NCI-H146 (cell line): Measurements from ENCODE around the gene ZNF195.
"Not testable (repeated sequence)": the region's sequence is repeated elsewhere in the genome, so short reads cannot be mapped to it uniquely, and the experiment has no call there.

ENCODE experiments used
- DNase-seq: peaks from one replicate; lab custom pipeline; 2025; lab: John Stamatoyannopoulos, UW

Gene ZNF195

DNA sequence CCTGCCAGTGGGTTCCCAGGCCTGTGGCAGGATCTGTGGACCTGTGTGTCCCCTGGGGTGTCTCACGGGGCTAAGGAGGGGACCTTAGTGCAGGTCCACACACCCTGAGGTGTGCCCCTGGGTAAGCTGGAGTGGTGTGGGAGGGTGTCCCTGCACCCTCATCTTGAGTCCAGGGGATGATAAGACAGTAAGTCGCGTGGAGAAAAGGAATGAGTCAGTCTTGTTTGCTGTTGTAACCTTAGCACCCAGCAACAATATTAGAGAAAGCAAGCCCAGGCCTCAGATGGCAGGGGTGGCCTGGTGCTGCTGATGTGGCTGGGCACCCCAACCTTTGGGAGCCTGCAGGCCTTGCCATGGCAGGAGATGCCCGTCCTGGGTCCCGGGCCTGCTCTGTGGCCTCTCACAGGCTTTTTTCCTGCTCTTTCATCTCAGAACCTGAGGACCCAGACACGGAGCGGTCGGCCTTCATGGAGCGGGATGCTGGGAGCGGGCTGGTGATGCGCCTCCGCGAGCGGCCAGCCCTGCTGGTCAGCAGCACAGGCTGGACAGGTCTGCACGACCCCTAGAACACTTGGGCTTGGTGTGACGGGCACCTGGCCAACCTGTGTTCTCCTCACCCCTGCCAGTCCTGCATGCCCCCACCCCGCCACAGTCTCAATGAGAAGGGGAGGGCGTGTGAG is 23.4 kb upstream of the ZNF195 start:
- DNase-seq, result not testable (repeated sequence)

DNA sequence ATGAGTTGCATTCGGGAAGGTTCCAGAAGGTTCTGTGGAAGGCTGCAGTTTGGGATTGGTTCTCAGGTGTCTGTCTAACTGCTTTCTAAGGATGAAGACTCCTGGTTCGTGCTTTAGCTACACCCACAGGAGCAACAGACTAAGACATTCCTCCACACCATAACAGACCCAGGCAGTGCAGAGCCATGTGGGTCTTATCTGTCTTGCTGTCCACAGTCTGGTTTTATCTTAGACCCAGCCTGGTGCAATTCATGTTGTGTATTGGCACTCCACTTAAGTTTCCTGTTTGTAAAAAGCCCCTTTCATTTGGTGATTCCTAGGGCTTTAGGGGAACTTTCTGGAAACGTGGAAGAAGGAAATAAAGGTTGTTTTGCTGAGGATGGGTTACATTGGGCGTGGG is 22.1 kb upstream of the ZNF195 start:
- not testable (repeated sequence) for DNase-seq

DNA sequence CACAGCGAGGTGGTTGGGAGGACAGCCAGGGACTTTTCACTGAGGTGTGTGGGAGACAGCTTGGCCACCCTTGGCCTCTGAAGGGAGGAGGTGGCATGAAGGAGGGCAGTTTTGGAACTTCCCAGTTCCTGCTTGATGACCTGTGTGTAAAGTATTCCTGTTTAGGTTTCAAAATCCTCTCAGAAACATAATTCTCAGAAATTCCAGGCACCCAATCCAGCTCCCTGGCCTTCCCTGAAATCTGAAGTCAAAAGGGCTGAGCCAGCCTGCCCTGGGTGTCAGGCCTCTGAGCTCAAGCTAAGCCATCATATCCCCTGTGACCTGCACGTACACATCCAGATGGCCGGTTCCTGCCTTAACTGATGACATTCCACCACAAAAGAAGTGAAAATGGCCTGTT is 19.6 kb upstream of the ZNF195 start:
- not testable (repeated sequence) for DNase-seq

DNA sequence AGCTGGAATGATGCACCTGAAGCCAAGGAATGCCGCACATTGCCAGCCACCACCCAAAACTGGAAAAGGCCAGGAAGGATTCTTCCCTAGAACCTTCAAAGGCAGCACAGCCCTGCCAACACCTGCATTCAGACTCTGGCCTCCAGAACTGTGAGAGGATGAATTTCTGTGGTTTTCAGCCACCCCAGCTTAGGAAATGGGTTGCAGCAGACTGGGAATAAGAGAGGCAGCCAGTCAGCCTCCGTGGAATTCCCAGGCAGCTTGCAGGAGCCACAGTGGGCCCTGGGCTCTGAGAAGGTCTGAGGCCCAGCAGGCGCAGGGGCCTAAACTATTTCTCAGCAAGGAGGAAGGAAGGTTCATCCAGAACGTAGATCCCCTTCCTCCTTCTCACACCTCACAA is 19.2 kb upstream of the ZNF195 start:
- DNase-seq, result not testable (repeated sequence)

DNA sequence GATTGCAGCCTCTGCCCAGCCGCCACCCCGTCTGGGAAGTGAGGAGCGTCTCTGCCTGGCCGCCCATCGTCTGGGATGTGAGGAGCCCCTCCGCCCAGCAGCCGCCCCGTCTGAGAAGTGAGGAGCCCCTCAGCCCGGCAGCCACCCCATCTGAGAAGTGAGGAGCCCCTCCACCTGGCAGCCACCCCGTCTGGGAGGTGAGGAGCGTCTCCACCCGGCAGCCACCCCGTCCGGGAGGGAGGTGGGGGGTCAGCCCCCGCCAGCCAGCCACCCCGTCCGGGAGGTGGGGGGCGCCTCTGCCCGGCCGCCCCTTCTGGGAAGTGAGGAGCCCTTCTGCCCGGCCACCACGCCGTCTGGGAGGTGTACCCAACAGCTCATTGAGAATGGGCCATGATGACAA is 18.3 kb upstream of the ZNF195 start:
- not testable (repeated sequence) for DNase-seq

DNA sequence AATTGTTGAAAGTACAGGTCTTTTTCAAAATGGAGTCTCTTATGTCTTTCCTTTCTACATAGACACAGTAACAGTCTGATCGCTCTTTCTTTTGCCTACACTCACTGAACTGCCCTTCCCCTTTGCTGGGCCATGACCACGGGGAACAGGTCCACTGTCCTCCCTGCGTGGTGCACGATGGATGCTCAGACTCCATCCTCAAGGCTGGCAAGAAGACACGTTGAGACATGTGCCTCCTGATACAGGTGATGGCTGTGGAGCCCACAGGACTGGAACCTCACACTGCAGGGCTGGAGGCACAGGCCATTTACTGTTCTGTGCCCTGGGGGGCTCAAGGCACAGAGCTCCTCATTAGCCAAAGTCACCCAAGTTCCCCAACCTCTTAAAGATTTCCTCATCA is 16.5 kb upstream of the ZNF195 start:
- DNase-seq, result not testable (repeated sequence)

DNA sequence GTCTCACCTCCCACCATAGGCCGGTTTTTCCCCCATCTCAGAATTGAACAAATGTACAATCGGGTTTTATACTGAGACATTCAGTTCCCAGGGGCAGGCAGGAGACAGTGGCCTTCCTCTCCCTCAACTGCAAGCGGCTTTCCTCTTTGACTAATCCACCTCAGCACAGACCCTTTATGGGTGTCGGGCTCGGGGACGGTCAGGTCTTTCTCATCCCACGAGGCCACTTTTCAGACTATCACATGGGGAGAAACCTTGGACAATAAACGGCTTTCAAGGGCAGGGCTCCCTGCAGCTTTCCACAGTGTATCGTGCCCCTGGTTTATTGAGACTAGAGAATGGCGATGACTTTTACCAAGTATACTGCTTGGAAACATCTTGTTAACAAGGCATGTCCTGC is 16.0 kb upstream of the ZNF195 start:
- DNase-seq, result not testable (repeated sequence)

DNA sequence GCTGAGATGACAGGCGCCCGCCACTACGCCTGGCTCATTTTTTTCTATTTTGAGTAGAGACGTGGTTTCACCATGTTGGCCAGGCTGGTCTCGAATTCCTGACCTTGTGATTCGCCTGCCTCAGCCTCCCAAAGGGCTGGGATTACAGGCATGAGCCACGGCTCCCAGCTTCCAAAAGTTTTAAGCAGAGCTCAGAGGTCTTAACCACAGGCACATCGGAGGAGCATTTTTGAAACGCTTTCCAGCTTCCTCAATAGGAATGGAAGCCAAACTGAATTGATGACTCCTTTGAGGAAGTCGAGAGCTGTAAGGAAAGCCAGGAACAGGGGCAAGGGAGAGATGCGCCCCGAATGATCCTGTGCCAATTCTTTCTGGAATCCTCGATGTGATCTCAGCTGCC is 14.5 kb upstream of the ZNF195 start:
- not testable (repeated sequence) for DNase-seq

DNA sequence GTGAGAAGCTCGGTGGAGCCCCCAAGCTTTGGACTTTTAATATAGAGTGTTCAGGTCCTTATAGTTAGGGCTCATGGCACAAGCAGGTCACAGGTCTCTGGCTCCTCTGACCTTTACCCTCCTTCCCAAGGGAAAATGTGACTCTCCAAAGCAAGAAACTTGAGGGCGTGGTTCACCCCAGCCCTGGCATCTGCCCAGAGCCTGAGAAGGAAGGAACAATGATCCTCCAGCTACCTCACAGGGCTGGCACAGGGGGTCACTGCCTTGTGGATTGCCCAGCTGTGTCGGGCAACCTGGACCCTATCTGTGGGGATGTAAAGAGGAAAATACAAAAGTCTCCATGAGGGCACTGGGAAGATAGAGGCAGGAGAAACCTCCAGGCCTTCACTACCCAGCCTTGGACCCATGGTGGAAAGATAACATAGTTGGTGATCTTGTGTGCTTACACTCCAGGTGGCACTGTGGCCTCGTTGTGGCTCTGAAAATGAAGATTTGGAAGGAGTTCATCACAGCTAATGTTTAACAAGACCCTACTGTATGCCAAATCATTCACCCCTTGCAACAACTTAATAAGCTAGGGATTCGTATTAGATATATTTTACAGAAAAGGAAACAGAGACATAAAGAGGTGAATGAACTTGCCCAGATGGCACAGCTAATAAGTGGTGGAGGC is 3.8 kb upstream of the ZNF195 start:
- no peak for DNase-seq

DNA sequence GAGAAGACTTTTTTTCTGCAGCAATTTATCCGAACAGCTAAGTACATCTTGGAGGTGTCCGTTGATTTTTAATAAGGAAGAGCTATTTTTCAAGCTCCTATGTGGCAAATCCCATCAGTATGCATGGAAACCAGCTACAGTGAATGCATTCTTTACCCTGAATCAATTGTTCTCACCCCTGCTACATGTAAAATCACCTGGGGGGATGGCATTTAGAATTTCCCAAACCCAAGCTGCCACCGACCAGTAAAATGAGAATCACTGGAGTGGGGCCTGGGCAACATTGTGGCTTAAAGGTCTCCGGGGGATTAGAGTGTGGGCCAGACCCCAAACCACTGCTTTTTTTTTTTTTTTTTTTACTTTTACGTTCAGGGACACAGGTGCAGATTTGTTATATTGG is 2.8 kb upstream of the ZNF195 start:
- no peak for DNase-seq

DNA sequence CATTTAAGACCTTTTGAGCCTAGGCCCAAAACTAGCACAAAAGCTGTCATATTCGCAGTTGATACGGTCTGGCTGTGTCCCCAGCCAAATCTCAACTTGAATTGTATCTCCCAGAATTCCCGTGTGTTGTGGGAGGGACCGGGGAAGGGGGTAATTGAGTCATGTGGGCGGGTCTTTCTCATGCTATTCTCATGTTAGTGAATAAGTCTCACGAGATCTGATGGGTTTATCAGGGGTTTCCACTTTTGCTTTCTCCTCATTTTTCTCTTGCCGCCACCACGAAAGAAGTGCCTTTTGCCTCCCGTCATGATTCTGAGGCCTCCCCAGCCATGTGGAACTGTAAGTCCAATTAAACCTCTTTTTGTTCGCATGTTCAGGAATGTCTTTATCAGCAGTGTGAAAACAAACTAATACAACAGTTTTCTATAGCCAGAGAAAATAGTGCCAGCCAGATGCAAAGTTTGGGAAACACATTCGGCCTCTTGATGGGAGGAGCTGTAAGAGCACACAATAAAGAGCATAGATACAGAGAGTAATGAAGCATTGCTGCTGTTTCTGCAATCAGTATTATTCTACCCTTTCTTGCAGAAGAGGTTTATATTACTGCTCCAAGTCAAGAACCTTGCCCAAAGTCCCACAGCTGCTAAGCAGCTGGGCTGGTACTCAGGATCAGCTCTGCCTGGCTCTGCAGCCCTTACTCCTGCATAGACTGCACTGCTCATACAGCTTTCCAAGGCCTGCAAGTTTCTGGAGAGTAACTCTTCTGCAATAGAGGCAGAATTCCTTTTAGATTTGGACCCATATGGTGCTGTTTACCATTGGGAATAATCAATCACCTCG is 2.0 kb upstream of the ZNF195 start:
- DNase-seq, result no peak

DNA sequence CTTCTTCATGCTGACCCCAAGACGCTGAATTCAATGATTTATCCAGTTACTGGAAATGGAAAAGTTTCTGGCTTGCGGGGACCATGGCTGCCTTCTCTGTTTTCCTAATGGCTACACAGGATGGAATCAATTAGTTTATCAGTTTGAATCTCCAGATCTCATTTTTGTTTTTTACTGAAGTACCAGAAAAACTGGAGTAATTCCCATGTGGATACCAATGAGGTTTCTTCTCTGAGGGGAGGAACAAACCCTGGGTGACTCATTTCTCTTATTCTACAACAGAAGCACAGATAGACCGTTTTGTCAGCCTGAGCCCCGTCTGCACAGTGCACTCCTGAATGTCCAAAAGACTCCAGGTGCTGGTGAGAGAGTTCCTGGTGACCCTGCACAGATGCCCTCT is 3.4 kb downstream of the ZNF195 start:
- no peak for DNase-seq

DNA sequence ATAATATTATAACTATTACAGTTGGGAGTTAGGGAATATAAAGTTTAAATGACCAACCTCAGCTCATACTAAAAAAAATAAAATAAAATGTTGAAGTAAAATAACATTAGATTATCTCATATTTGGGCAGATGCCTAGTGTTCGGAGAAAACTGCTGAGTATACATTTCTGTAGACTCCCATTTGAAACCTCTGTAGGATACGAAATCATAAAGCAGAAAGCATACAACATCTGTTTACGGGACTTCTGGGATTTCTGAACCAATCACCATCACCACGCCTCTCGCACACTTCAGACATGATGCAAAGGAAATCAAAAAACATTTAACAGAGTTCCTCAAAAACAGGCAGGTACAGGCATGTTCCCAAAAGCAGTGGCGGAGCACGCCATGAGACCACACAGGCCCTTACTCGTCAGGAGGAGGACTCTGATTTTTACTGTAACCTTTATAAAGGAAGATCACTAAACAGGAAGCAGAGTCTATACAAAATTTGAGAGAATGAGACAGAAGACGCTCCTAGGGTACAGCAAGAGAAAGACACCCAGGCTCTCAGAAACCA is 8.6 kb downstream of the ZNF195 start:
- DNase-seq, result no peak

DNA sequence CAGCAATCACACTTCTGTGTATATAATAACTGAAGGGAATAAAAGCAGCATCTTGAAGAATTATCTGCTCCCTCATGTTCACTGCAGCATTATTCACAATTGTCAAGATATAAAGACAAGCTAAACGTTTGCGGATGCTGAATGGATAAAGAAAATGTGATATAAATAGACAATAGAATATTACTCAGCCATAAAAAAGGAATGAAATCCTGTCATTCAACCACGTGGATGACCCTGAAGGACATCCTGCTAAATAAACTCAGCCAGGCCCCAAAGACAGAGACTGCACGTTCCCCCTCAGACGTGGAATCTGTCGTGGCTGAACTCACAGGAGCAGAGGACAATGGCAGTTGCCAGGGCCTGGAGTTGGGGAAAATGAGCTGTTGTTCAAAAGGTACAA is 9.6 kb downstream of the ZNF195 start:
- DNase-seq, result no peak

DNA sequence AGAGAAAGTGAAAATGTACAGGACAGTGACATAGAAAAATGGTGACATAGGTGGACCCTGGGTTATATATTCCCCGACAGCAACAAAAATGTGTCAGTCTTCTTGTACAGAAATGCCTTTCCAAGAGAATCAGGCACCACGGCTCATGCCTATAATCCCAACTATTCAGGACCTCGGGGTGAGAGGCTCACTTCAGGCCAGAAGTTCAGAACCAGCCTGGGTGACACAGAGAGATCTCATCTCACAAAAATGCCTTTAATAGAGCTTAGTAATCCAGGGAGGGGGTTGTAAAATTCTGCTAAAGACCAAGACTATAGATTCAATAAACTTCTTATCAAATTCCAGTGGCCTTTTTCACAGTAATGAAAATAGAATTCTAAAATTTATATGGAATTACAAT is 10.7 kb downstream of the ZNF195 start:
- DNase-seq, result no peak

DNA sequence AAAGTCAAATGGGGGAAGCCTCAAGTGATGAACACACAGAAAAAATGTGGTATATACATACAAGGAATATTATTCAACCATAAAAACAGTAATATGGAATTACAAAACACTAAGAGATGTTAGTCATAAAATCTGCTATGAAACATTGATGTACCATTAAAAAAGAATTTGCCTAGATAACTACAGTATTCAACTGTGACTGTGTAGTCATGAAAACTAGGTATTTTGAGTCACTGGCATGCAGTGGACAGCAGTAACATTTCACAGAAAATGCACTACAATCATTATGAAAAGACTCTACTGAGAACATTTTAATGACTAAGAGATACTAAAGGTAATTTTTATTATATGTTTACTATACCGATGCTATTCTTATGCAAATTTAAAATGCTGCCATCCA is 11.7 kb downstream of the ZNF195 start:
- DNase-seq, result no peak

DNA sequence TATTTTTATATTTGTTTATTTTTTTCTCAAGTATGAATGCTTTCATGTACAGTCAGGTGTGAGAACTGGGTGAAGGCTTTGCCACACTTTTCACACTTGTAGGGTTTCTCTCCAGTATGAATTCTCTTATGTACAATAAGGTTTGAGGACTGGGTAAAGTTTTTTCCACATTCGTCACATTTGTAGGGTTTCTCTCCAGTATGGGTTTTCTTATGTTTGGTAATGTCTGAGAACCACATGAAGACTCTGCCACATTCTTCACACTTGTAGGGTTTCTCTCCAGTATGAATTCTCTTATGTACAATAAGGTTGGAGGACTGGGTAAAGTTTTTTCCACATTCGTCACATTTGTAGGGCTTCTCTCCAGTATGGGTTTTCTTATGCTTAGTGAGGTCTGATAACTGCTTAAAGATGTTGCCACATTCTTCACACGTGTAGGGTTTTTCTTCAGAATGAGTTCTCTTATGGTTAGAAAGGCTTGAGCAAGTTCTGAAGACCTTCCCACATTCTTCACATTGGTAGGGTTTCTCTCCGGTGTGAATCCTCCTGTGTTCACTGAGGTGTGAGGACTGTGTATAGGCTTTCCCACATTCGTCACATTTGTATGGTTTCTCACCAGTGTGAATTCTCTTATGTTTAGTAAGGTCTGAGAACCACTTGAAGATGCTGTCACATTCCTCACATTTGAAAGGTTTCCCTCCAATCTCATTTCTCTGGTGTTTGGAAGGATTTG is 19.7 kb downstream of the ZNF195 start:
- DNase-seq, result no peak

DNA sequence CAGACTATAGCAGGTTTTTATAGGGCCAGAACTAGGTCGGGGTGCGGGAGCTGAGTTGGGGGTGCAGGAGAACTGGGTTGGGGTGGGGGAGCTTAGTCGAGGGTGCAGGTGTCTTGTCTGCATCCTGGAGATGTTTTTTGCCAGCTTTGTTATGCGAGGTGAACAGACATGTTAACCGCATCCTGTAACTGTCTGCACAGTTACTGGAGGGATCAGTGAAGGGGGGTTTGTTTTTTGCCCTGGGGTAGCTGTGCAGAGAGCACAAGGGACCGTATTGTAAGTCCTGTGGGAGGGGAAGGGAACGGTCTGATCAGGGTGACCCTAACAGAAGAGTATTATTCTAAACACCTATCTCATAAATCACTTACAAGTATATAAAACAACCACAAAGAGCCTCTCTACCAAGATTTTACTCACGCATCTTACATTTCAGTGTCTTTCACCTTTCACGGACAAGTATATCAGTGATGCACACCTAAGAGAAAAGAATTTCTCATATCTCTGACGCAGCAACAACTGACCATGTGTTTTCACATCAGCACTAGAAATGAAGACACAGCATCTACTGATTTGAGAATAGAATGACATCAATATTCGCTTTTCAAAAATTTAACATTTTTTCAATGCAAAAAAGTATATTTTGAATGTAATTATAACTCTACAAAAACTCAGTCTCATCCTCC is 20.8 kb downstream of the ZNF195 start:
- no peak for DNase-seq

DNA sequence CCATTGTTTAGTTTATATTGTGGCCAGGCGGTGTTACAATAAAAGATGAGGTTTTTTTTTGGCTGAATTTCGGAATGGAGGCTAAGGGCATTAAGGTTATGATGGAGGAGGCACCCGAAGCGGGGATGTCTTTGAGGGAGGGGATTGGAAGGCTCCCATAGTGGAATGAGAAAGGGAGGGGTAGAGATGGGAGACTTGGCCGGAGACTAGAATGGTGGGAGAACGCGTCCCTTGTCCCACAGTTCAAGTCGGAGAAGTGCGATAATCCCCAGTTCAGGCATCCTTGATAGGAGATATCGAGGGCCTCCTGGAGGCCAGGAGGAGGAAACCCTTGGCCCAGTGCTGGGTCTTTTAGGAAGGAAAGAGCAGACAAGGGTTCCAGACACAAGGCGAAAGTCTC is 21.6 kb downstream of the ZNF195 start:
- no peak for DNase-seq

DNA sequence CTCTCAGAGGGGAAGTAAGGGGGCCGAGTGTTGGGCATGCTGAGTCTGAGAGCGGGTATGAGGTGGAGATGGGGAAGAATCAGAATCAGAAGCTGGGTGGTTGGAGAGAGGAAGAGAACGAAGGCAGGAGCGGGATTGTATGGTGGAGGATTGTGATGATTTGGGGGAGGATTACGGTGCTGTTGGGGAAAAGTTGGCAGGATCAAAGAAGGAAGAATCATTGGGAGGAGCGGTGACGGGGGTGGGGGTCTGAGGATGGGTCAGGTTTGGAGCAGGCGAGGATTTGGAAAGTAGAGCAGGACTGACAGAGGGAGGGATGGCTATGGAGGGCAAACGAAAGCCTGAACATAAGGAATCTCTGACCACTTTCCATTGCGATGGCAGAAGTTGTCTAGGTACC is 22.1 kb downstream of the ZNF195 start:
- DNase-seq, result no peak

DNA sequence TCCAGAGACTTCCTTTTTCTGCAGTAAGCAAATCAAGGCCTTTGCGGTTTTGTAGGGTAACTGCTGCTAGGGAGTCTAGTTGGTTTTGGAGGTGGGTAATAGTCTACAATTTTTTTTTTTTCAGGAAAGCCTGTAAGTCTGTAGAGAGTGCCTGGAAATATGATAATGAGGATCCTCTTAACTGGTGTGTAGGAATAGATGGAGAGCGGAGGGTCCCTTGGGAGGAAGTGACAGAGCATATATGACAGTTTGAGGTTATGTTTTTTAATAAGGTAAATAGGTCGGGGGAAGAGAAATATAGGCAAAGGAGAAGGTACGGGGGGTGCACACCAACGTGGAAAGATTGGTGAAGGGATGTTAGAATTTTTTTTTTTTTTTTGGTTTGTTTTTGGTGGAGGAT is 25.9 kb downstream of the ZNF195 start:
- no peak for DNase-seq
